ENCODE data around the gene NHERF1. TPM values are rescaled to one million over a fixed set of nuclear protein-coding genes. Genes with fewer than 3 reads are reported as not detected.

The NHERF1 gene
- total and polyA plus RNA-seq, 2 of the 8 experiments (the other 6 are each of a cell fraction or from before 2014, with no cell fraction given): 92.9 to 99.2 TPM

DNA sequence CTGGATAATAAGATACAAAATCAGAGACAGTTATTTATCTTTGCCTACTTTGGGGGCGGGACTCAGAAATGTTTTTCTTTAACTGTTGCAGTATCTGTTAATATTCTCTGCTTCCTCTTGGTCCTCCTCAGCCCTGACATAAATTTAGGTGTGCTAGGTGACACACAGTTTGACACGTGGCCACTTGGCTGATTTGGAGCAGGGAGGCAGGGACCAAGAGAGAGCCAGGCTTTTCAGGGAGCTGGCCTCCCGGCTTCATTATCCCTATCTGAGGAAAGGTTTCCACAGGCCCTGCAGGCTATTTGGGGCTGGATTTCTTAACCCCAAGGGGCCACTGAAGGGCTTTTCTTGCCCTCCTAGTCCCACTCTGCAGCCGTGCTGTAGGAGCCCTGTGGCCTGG, 47.8 kb downstream of the NHERF1 start (continued):
- no peak for TF ChIP-seq NANOG (IDR thresholded peaks at IDR 0.05; ENCODE audit: insufficient read depth, low read depth, low read length, poor library complexity, severe bottlenecking)
- no peak for TF ChIP-seq FOSL1 (IDR thresholded peaks at IDR 0.05; ENCODE audit: insufficient read depth, low read depth, low read length)

Measured in H1 (cell line).